H1 (cell line): ENCODE results near the gene ADCY3. TPM values are rescaled to one million over a fixed set of nuclear protein-coding genes. Genes with fewer than 3 reads are reported as not detected.

Experiments
- E2F6 ChIP-seq: IDR thresholded peaks from 2 replicates; pipeline ENCODE4 v1.6.1; 2012; ENCODE audit warnings: inconsistent platforms
- SIN3A ChIP-seq, 2 experiments: IDR thresholded peaks in 1 of 2; conservative IDR thresholded peaks in 1 of 2; 2 replicates each; pipeline ENCODE4 v1.6.1; 2011 to 2012; ENCODE audit warnings: low read length in 2 of 2, improper control_type of control experiment in 1 of 2, low read depth in 1 of 2, mild to moderate bottlenecking in 1 of 2
- polyA plus RNA-seq, 7 experiments: library from polyadenylated mRNA; depleted of rRNA in 3 of 7; stranded (reverse) in 5 of 7; unstranded in 2 of 7; fragments of >200 nt in 5 of 7; fragments of 200-250 nt in 2 of 7; gene quantifications; 1 replicate in 5 of 7; 2 replicates in 1 of 7; 4 replicates in 1 of 7; pipeline versions ENCODE4 v1.2.1 to v1.2.3, GENCODE V29; 2011 to 2013; ENCODE audit warnings: missing spikeins in 2 of 7, mixed read lengths in 2 of 7
- total RNA-seq: library from RNA; stranded (reverse); fragmentation: NEBNext Ultra II Directional; extraction: Animal tissue kit (Norgen Biotek cat#: 25700); gene quantifications from 2 replicates; pipeline ENCODE4 v1.2.1, GENCODE V29; 2021

ADCY3 gene
- total and polyA plus RNA-seq, 2 of the 8 experiments (the other 6 are each of a cell fraction or from before 2014, with no cell fraction given), result 45.1 to 52.9 TPM

GRCh38 chr2:24915796-24916195, 4.2 kb downstream of the ADCY3 start (continued):
- TF ChIP-seq E2F6 (no peak), SIN3A (conservative IDR thresholded peaks at IDR 0.05 in 1 of 2, IDR thresholded peaks at IDR 0.05 in 1 of 2; ENCODE audit: low read depth in 1 of 2, low read length in 2 of 2) (no peak)
